ENCODE results near the gene CCL22. TPM values are rescaled to one million over a fixed set of nuclear protein-coding genes. Genes with fewer than 3 reads are reported as not detected.
"Not testable (repeated sequence)": the region's sequence is repeated elsewhere in the genome, so short reads cannot be mapped to it uniquely, and the experiment has no call there.

Gene CCL22
- total and polyA plus RNA-seq, 3 donors from 2014 or later: 0.65 TPM; not detected in 2

DNA sequence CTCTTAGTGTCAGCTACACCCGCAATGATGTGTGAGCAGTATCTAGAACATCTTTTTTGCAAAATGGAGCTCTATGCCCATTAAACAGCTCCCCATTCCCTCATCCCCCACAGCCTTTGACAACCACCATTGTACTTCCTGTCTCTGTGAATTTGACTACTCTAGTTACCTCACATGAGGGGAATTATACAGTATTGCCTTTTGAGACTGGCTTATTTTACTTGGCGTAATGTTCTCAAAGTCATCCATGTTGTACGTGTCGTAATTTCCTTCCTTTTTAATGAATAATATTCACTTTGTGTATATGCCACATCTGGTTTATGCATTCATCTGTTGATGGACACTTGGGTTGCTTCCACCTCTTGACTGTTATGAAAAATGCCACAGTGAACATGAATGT lies 23.2 kb upstream of the CCL22 start:
- no peak for TF ChIP-seq POLR2A (IDR thresholded peaks at IDR 0.05)
- TF ChIP-seq CTCF (IDR thresholded peaks at IDR 0.05): no peak
- no peak overlapping the region for H3K4me3 ChIP-seq
- no peaks in the 10 kb centered on the region for H3K27me3 ChIP-seq
- no peak for DNase-seq
- no peaks in the 10 kb centered on the region for H3K36me3 ChIP-seq (ENCODE audit: low read depth, missing control alignments)
- intact Hi-C loops (cut with DNase I; ENCODE audit: low total_unique reads): no loop called here
- H3K9me3 ChIP-seq: no peaks in the 10 kb centered on the region
- 91 to 96% methylated on average over 4 of the region's 4 CpGs for WGBS, 2 donors
- H3K4me1 ChIP-seq: no peaks in the 10 kb centered on the region
- H3K27ac ChIP-seq: no peak overlapping the region

DNA sequence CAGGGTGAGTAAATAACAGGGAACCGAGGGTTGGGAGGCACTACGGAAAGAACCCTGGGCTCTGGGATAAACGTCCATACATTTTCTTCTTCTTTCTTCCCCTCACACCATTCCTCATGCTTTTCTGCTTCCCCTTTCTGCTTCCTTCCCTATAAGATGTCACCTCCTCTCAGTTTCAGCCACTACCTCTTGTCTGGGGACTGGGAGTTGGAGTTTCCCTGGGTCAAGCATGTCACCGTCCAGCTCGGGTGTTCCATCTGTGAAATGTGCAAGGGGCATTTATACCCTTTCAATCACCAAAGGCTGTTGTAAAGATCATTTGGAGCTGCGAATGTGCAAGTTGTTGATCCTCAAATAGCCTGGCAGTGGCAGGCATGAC lies 17.5 kb upstream of the CCL22 start:
- no peaks in the 10 kb centered on the region for H3K27me3 ChIP-seq
- H3K9me3 ChIP-seq: no peaks in the 10 kb centered on the region
- intact Hi-C loops (cut with DNase I; ENCODE audit: low total_unique reads): no loop called here
- no peak overlapping the region for H3K4me3 ChIP-seq
- no peak overlapping the region for H3K27ac ChIP-seq
- H3K4me1 ChIP-seq: no peaks in the 10 kb centered on the region
- DNase-seq: no peak
- TF ChIP-seq CTCF (IDR thresholded peaks at IDR 0.05): no peak
- TF ChIP-seq POLR2A (IDR thresholded peaks at IDR 0.05): no peak
- no peaks in the 10 kb centered on the region for H3K36me3 ChIP-seq (ENCODE audit: low read depth, missing control alignments)
- 72 to 88% methylated on average over 6 of the region's 6 CpGs for WGBS, 2 donors

- DNase-seq: no peak
- Histone ChIP-seq H3K9me3 (no peaks in the 10 kb centered on the region), H3K4me3 (no peak overlapping the region), H3K27me3 (no peaks in the 10 kb centered on the region), H3K27ac (no peak overlapping the region), H3K36me3 (ENCODE audit: low read depth, missing control alignments) (no peaks in the 10 kb centered on the region), H3K4me1 (no peaks in the 10 kb centered on the region)
- WGBS, 2 donors: 80 to 89% methylated on average over 8 of the region's 8 CpGs
- intact Hi-C loops (cut with DNase I; ENCODE audit: low total_unique reads): no loop called here
- TF ChIP-seq CTCF (IDR thresholded peaks at IDR 0.05): no peak
- TF ChIP-seq POLR2A (IDR thresholded peaks at IDR 0.05): no peak
Observed at GRCh38 chr16:57341441-57342303, 16.9 kb upstream of the CCL22 start.

GRCh38 chr16:57342606-57343005 lies 16.0 kb upstream of the CCL22 start:
- DNase-seq; H3K4me1 ChIP-seq; H3K27me3 ChIP-seq; H3K9me3 ChIP-seq; H3K27ac ChIP-seq; H3K4me3 ChIP-seq; H3K36me3 ChIP-seq (ENCODE audit: low read depth, missing control alignments); intact Hi-C loops (cut with DNase I; ENCODE audit: low total_unique reads): not testable (repeated sequence)
- 92 to 93% methylated on average over 9 of the region's 9 CpGs for WGBS, 2 donors

- TF ChIP-seq POLR2A (IDR thresholded peaks at IDR 0.05): no peak
- TF ChIP-seq CTCF (IDR thresholded peaks at IDR 0.05): no peak
- DNase-seq: no peak
- no peak overlapping the region for H3K27ac ChIP-seq
- H3K4me1 ChIP-seq: no peaks in the 10 kb centered on the region
- H3K9me3 ChIP-seq: no peaks in the 10 kb centered on the region
- no peaks in the 10 kb centered on the region for H3K27me3 ChIP-seq
- intact Hi-C loops (cut with DNase I; ENCODE audit: low total_unique reads): no loop called here
- no peaks in the 10 kb centered on the region for H3K36me3 ChIP-seq (ENCODE audit: low read depth, missing control alignments)
- no peak overlapping the region for H3K4me3 ChIP-seq
- WGBS, 2 donors: 89 to 95% methylated on average over 7 of the region's 7 CpGs
Observed at GRCh38 chr16:57343221-57343620, 15.4 kb upstream of the CCL22 start.

GRCh38 chr16:57344094-57344493 lies 14.5 kb upstream of the CCL22 start:
- WGBS, 2 donors: 83 to 94% methylated on average over 5 of the region's 5 CpGs
- H3K9me3 ChIP-seq; H3K4me1 ChIP-seq; H3K4me3 ChIP-seq; intact Hi-C loops (cut with DNase I; ENCODE audit: low total_unique reads); DNase-seq; H3K27ac ChIP-seq; H3K27me3 ChIP-seq; H3K36me3 ChIP-seq (ENCODE audit: low read depth, missing control alignments): not testable (repeated sequence)

All from testis (tissue), 3 donors.